ENCODE results near the gene RABGAP1L.

DNA sequence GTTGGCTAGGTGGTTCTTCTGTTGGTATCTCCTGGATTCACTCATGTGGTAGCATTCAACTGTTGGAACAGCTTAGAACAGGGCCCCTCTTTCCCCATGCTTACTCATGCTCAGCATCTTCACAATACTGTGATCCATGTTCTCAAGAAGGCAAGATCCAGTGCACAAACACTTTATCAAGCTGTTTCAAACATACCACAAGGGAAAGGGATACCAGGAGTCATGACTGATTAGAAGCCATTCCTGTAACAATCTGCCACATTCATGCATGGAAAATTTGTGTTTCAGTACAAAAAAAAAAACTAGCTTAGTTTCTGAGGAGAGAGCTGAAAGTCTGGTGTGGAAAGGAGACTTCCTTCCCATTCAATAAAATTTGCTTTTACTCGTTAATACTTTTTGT lies 670.7 kb downstream of the RABGAP1L start:
- no peak for TF ChIP-seq POLR2A (IDR thresholded peaks at IDR 0.05)
- TF ChIP-seq POLR2AphosphoS5 (IDR thresholded peaks at IDR 0.05) = no peak

Data from spleen (tissue), 3 donors.